B cell (primary cell): ENCODE data around the gene FRMD7. TPM values are rescaled to one million over a fixed set of nuclear protein-coding genes. Genes with fewer than 3 reads are reported as not detected.

Experiments
- ATAC-seq: fragments of 200-7000 bp; cut with Tn5 transposase; one replicate; pipeline ENCODE4 v1.10.0; 2021; ENCODE audit warnings: low read depth, mild to moderate bottlenecking, moderate number of reproducible peaks, moderate library complexity
- CTCF ChIA-PET: fragments of 350-600 bp; sonication (Branson Sonifier 250); formaldehyde crosslinking; loops from one replicate; lab custom pipeline; 2021; ENCODE audit warnings: antibody characterized with exemption, inconsistent platforms; lab: Charles Lee
- POLR2A ChIA-PET: fragments of 350-600 bp; sonication (Branson Sonifier 250); formaldehyde crosslinking; loops from one replicate; lab custom pipeline; 2021; ENCODE audit warnings: antibody characterized with exemption; lab: Charles Lee
- DNase-seq: peaks from one replicate; pipeline ENCODE4 v3.0.0; 2013
- H2AFZ ChIP-seq: 2 replicates; pipeline ENCODE4 v1.6.1; 2012; ENCODE audit warnings: mild to moderate bottlenecking, low read depth, low read length; ENCODE audit not compliant: insufficient read depth, poor library complexity, severe bottlenecking
- H3K27ac ChIP-seq, 2 donors: 1 replicate in 1 of 2; 2 replicates in 1 of 2; pipeline ENCODE4 v1.5.1; 2012 to 2013; ENCODE audit warnings: low read length in 2 of 2, mild to moderate bottlenecking in 2 of 2, moderate library complexity in 1 of 2
- H3K27me3 ChIP-seq, 4 experiments: fragments of 200-600 bp in 1 of 4; sonication (generic) in 1 of 4; replicated peaks in 1 of 4; 1 replicate in 2 of 4; 2 replicates in 2 of 4; pipeline versions ENCODE4 v1.6.1 to v1.7.0; 2013 to 2016; ENCODE audit warnings: low read length in 3 of 4, mild to moderate bottlenecking in 2 of 4, mixed read lengths in 1 of 4, moderate library complexity in 1 of 4; ENCODE audit not compliant: insufficient read depth in 4 of 4, control insufficient read depth in 3 of 4; ENCODE audit errors: control extremely low read depth in 1 of 4
- H3K36me3 ChIP-seq, 2 experiments: replicated peaks in 1 of 2; 1 replicate in 1 of 2; 2 replicates in 1 of 2; pipeline versions ENCODE4 v1.6.1 to v1.7.1; 2013; ENCODE audit warnings: low read length in 1 of 2; ENCODE audit not compliant: insufficient read depth in 2 of 2, control insufficient read depth in 1 of 2; ENCODE audit errors: control extremely low read depth in 1 of 2, extremely low read depth in 1 of 2
- H3K4me1 ChIP-seq, 2 donors: fragments of 200-600 bp in 1 of 2; sonication (generic) in 1 of 2; 1 replicate in 1 of 2; 2 replicates in 1 of 2; pipeline versions ENCODE4 v1.5.1 to v1.6.1; 2013 to 2017; ENCODE audit warnings: low read length in 2 of 2; ENCODE audit not compliant: control insufficient read depth in 2 of 2, insufficient read depth in 2 of 2
- H3K4me2 ChIP-seq: replicated peaks from 2 replicates; pipeline ENCODE3; 2012; ENCODE audit warnings: mild to moderate bottlenecking, low read depth, low read length; ENCODE audit not compliant: poor library complexity, severe bottlenecking
- H3K4me3 ChIP-seq, 5 experiments: fragments of 200-600 bp in 1 of 5; sonication (generic) in 1 of 5; 1 replicate in 3 of 5; 2 replicates in 2 of 5; pipeline versions ENCODE4 v1.5.1 to v1.7.0; 2011 to 2016; ENCODE audit warnings: low read length in 4 of 5, mild to moderate bottlenecking in 4 of 5, low read depth in 2 of 5, control low read depth in 1 of 5, moderate library complexity in 1 of 5; ENCODE audit not compliant: insufficient read depth in 1 of 5; ENCODE audit errors: control extremely low read depth in 1 of 5, extremely low read depth in 1 of 5
- H3K79me2 ChIP-seq: fragments of 200-600 bp; sonication (generic); one replicate; pipeline ENCODE4 v1.6.0; 2016; ENCODE audit warnings: low read length; ENCODE audit not compliant: control insufficient read depth, insufficient read depth
- H3K9ac ChIP-seq: fragments of 200-600 bp; sonication (generic); 2 replicates; pipeline ENCODE4 v1.6.1; 2017; ENCODE audit warnings: mild to moderate bottlenecking, low read length, moderate library complexity
- H3K9me3 ChIP-seq, 3 donors: one replicate each; pipeline versions ENCODE4 v1.6.1 to v1.7.1; 2013; ENCODE audit warnings: low read length in 2 of 3; ENCODE audit not compliant: control insufficient read depth in 2 of 3, insufficient read depth in 1 of 3; ENCODE audit errors: control extremely low read depth in 1 of 3
- H4K20me1 ChIP-seq: 2 replicates; pipeline ENCODE4 v1.6.0; 2012; ENCODE audit warnings: mild to moderate bottlenecking, low read length; ENCODE audit not compliant: insufficient read depth, control insufficient read depth, poor library complexity, severe bottlenecking
- H3K27ac Mint-ChIP-seq: one replicate; pipeline ENCODE4 v1.8.0; 2021; ENCODE audit warnings: mixed read lengths
- H3K27me3 Mint-ChIP-seq: one replicate; pipeline ENCODE4 v1.8.0; 2021; ENCODE audit warnings: mixed read lengths
- H3K4me1 Mint-ChIP-seq: one replicate; pipeline ENCODE4 v1.8.0; 2021; ENCODE audit warnings: mixed read lengths
- H3K4me3 Mint-ChIP-seq: one replicate; pipeline ENCODE4 v1.8.0; 2021; ENCODE audit warnings: mixed read lengths
- H3K9me3 Mint-ChIP-seq: one replicate; pipeline ENCODE4 v1.8.0; 2022; ENCODE audit warnings: mixed read lengths; ENCODE audit not compliant: insufficient read depth
- CTCF ChIP-seq: fragments of 200-600 bp; IDR thresholded peaks from one replicate; pipeline ENCODE4 v1.8.0; 2022; ENCODE audit warnings: antibody characterized with exemption, mild to moderate bottlenecking
- EZH2 ChIP-seq: IDR thresholded peaks from 2 replicates; pipeline ENCODE4 v1.6.1; 2012; ENCODE audit warnings: borderline replicate concordance, low read depth, mild to moderate bottlenecking, moderate library complexity, low read length; ENCODE audit not compliant: insufficient read depth, poor library complexity, severe bottlenecking
- WGBS: methylation state at CpG from one replicate; pipeline ENCODE4 v1.1.5; 2013; ENCODE audit warnings: missing lambda C conversion rate; ENCODE audit not compliant: insufficient coverage; 5-methylcytosine and 5-hydroxymethylcytosine counted together
- intact Hi-C: fragments of 100-400 bp; cut with micrococcal nuclease; formaldehyde crosslinking; loops from one replicate; pipeline ENCODE4 v1.10.0; 2022
- polyA plus RNA-seq: library from polyadenylated mRNA; depleted of rRNA; stranded (reverse); fragments of >200 nt; gene quantifications from 2 replicates; pipeline ENCODE4 v1.2.3, GENCODE V29; 2012
- total RNA-seq, 2 donors: library from RNA; stranded (reverse); fragments of 120-200 nt in 1 of 2; gene quantifications; 1 replicate in 1 of 2; 2 replicates in 1 of 2; pipeline versions ENCODE4 v1.2.3 to v1.2.4, GENCODE V29; 2013 to 2022

Gene FRMD7
- total and polyA plus RNA-seq, 2 donors (not counting 1 experiment from before 2014, with no cell fraction given) = not detected

GRCh38 chrX:132094164-132094563 lies 33.7 kb downstream of the FRMD7 start:
- Histone ChIP-seq H3K4me1 (no peaks in the 10 kb centered on the region), H3K9me3 (no peaks in the 10 kb centered on the region), H4K20me1 (no peaks in the 10 kb centered on the region), H3K4me2 (no peak overlapping the region), H3K27ac (no peak overlapping the region), H3K27me3 (no peaks in the 10 kb centered on the region), H3K36me3 (no peaks in the 10 kb centered on the region), H3K4me3 (no peak overlapping the region), H2AFZ (no peak overlapping the region), H3K79me2 (no peaks in the 10 kb centered on the region), H3K9ac (no peak overlapping the region)
- no peak for DNase-seq
- no peak overlapping the region for H3K4me3 Mint-ChIP-seq
- no peak overlapping the region for H3K27ac Mint-ChIP-seq
- H3K9me3 Mint-ChIP-seq = no peaks in the 10 kb centered on the region
- CTCF ChIA-PET = interaction anchor here (1.1 kb wide), 1 partner anchor 199 kb away, joined by 3 read pairs; no protein-coding TSS in a partner anchor
- TF ChIP-seq EZH2 (no peak), CTCF (no peak)
- H3K27me3 Mint-ChIP-seq = no peaks in the 10 kb centered on the region
- no peak for ATAC-seq
- intact Hi-C loops = loop anchor here (5.0 kb wide), 1 partner anchor 518 kb away; no protein-coding TSS in a partner anchor
- no peaks in the 10 kb centered on the region for H3K4me1 Mint-ChIP-seq
- WGBS = no CpG with 5 or more reads among the region's 2 CpGs
- POLR2A ChIA-PET = no interaction called here

GRCh38 chrX:132093239-132093860 lies 34.5 kb downstream of the FRMD7 start:
- ChIA-PET CTCF (interaction anchor here (0.7 to 3.2 kb wide), 8 partner anchors 9 to 527 kb away, joined by 3 to 32 read pairs (median 5); partner anchors contain the start of gene RAP2C), POLR2A (no interaction called here)
- no peak overlapping the region for H3K27ac Mint-ChIP-seq
- H3K4me3 Mint-ChIP-seq = no peak overlapping the region
- no peak overlapping the region for H3K4me3 ChIP-seq
- H3K36me3 ChIP-seq = no peaks in the 10 kb centered on the region
- TF ChIP-seq EZH2 (no peak), CTCF (no peak)
- no peak for DNase-seq
- H3K79me2 ChIP-seq = no peaks in the 10 kb centered on the region
- no peaks in the 10 kb centered on the region for H3K4me1 ChIP-seq
- H3K9me3 Mint-ChIP-seq = no peaks in the 10 kb centered on the region
- no CpG with 5 or more reads among the region's 4 CpGs for WGBS
- no peaks in the 10 kb centered on the region for H3K4me1 Mint-ChIP-seq
- H3K9me3 ChIP-seq = no peaks in the 10 kb centered on the region
- H3K27ac ChIP-seq = no peak overlapping the region
- H2AFZ ChIP-seq = no peak overlapping the region
- ATAC-seq = no peak
- no peak overlapping the region for H3K9ac ChIP-seq
- H3K4me2 ChIP-seq = no peak overlapping the region
- H4K20me1 ChIP-seq = no peaks in the 10 kb centered on the region
- H3K27me3 Mint-ChIP-seq = no peaks in the 10 kb centered on the region
- no peaks in the 10 kb centered on the region for H3K27me3 ChIP-seq
- intact Hi-C loops = loop anchor here (5.0 kb wide), 1 partner anchor 519 kb away; no protein-coding TSS in a partner anchor
